Endodermal cell (in vitro differentiated cells): ENCODE data around the gene MYO7A. TPM values are rescaled to one million over a fixed set of nuclear protein-coding genes. Genes with fewer than 3 reads are reported as not detected.

Source experiments
- DNase-seq: peaks from one replicate; pipeline ENCODE4 v3.0.0-alpha.2; 2017
- H3K27ac ChIP-seq: 2 replicates; pipeline ENCODE4 v1.5.1; 2013; ENCODE audit warnings: mild to moderate bottlenecking, low read depth, low read length, moderate library complexity
- H3K27me3 ChIP-seq: 2 replicates; pipeline ENCODE4 v1.6.1; 2013; ENCODE audit warnings: mild to moderate bottlenecking, low read length, moderate library complexity; ENCODE audit not compliant: insufficient read depth, control insufficient read depth, poor library complexity, severe bottlenecking
- H3K36me3 ChIP-seq: 2 replicates; pipeline ENCODE4 v1.7.0; 2013; ENCODE audit warnings: mild to moderate bottlenecking, low read length, moderate library complexity; ENCODE audit not compliant: control insufficient read depth, insufficient read depth
- H3K4me1 ChIP-seq: one replicate; pipeline ENCODE4 v1.7.0; 2013; ENCODE audit warnings: low read length; ENCODE audit not compliant: control insufficient read depth, insufficient read depth
- H3K4me3 ChIP-seq: 2 replicates; pipeline ENCODE4 v1.5.1; 2013; ENCODE audit warnings: mild to moderate bottlenecking, low read length, moderate library complexity
- H3K9ac ChIP-seq: 2 replicates; pipeline ENCODE4 v1.6.1; 2013; ENCODE audit warnings: mild to moderate bottlenecking, low read length, moderate library complexity; ENCODE audit not compliant: poor library complexity, severe bottlenecking; ENCODE audit errors: extremely low read depth
- H3K9me3 ChIP-seq: 2 replicates; pipeline ENCODE4 v1.6.1; 2013; ENCODE audit warnings: mild to moderate bottlenecking, low read length, moderate library complexity; ENCODE audit not compliant: control insufficient read depth
- H3K27ac Mint-ChIP-seq: 2 replicates; pipeline ENCODE4 v1.8.0; 2020; ENCODE audit warnings: mixed read lengths
- H3K27me3 Mint-ChIP-seq: 2 replicates; pipeline ENCODE4 v1.8.0; 2021; ENCODE audit warnings: mild to moderate bottlenecking, mixed read lengths; ENCODE audit not compliant: insufficient read depth
- H3K36me3 Mint-ChIP-seq: 2 replicates; pipeline ENCODE4 v1.8.0; 2020; ENCODE audit warnings: low read depth, mixed read lengths
- H3K4me1 Mint-ChIP-seq: 2 replicates; pipeline ENCODE4 v1.8.0; 2020; ENCODE audit warnings: mixed read lengths
- H3K4me3 Mint-ChIP-seq: 2 replicates; pipeline ENCODE4 v1.8.0; 2020; ENCODE audit warnings: mild to moderate bottlenecking, moderate library complexity, mixed read lengths
- H3K9me3 Mint-ChIP-seq: 2 replicates; pipeline ENCODE4 v1.8.0; 2020; ENCODE audit warnings: mild to moderate bottlenecking, mixed read lengths
- CTCF ChIP-seq: fragments of 200-600 bp; sonication (generic); conservative IDR thresholded peaks from 2 replicates; pipeline ENCODE4 v1.5.0; 2021; ENCODE audit warnings: antibody characterized with exemption, mild to moderate bottlenecking
- WGBS, 2 experiments: methylation state at CpG; one replicate each; pipeline versions ENCODE4 v1.1.5 to v1.1.7; 2013; ENCODE audit warnings: missing lambda C conversion rate in 2 of 2, mixed read lengths in 1 of 2; ENCODE audit not compliant: insufficient coverage in 1 of 2, insufficient read length in 1 of 2; 5-methylcytosine and 5-hydroxymethylcytosine counted together
- total RNA-seq, 2 donors: library from RNA; stranded (reverse); fragmentation: NEBNext Ultra II Directional in 1 of 2; extraction: Animal tissue kit (Norgen Biotek cat#: 25700) in 1 of 2; gene quantifications; 2 replicates in 1 of 2; 3 replicates in 1 of 2; pipeline ENCODE4 v1.2.1, GENCODE V29; 2021

Gene MYO7A
- total RNA-seq, 2 donors from 2014 or later, result 2.4 to 2.7 TPM

- 91 to 92% methylated on average over 3 to 4 of the region's 4 CpGs for WGBS, 2 experiments
- Mint-ChIP-seq H3K9me3 (no peaks in the 10 kb centered on the region), H3K36me3 (no peaks in the 10 kb centered on the region), H3K27me3 (no peaks in the 10 kb centered on the region), H3K4me1 (peaks cover 1% of the 10 kb centered on the region), H3K4me3 (no peak overlapping the region), H3K27ac (no peak overlapping the region)
- no peak overlapping the region for H3K27ac ChIP-seq
- H3K27me3 ChIP-seq, result no peaks in the 10 kb centered on the region
- H3K4me3 ChIP-seq, result no peak overlapping the region
- no peak for DNase-seq
- H3K36me3 ChIP-seq, result no peaks in the 10 kb centered on the region
- H3K4me1 ChIP-seq, result peaks cover 3% of the 10 kb centered on the region
- H3K9ac ChIP-seq, result no peak overlapping the region
- H3K9me3 ChIP-seq, result no peaks in the 10 kb centered on the region
- no peak for TF ChIP-seq CTCF
These were observed 55.5 kb downstream of the MYO7A start for GRCh38 chr11:77183431-77183984.

- DNase-seq, result no peak
- H3K4me1 ChIP-seq, result peaks cover 3% of the 10 kb centered on the region
- H3K9me3 Mint-ChIP-seq, result no peaks in the 10 kb centered on the region
- no peak overlapping the region for H3K9ac ChIP-seq
- no peak overlapping the region for H3K4me3 ChIP-seq
- H3K36me3 ChIP-seq, result no peaks in the 10 kb centered on the region
- H3K4me3 Mint-ChIP-seq, result no peak overlapping the region
- H3K36me3 Mint-ChIP-seq, result no peaks in the 10 kb centered on the region
- peaks cover 4% of the 10 kb centered on the region for H3K4me1 Mint-ChIP-seq
- no peak for TF ChIP-seq CTCF
- H3K27me3 ChIP-seq, result no peaks in the 10 kb centered on the region
- H3K9me3 ChIP-seq, result no peaks in the 10 kb centered on the region
- no peaks in the 10 kb centered on the region for H3K27me3 Mint-ChIP-seq
- H3K27ac Mint-ChIP-seq, result no peak overlapping the region
- H3K27ac ChIP-seq, result no peak overlapping the region
- 91 to 100% methylated on average over 9 to 15 of the region's 15 CpGs for WGBS, 2 experiments
These were observed 56.3 kb downstream of the MYO7A start for GRCh38 chr11:77184136-77184860.

- Mint-ChIP-seq H3K36me3 (no peaks in the 10 kb centered on the region), H3K9me3 (no peaks in the 10 kb centered on the region), H3K4me1 (peaks cover 4% of the 10 kb centered on the region), H3K27me3 (peaks cover 2% of the 10 kb centered on the region), H3K4me3 (no peak overlapping the region), H3K27ac (no peak overlapping the region)
- no peaks in the 10 kb centered on the region for H3K27me3 ChIP-seq
- DNase-seq, result no peak
- 76% methylated on average over 1 of the region's 1 CpG; no CpG with 5 or more reads in 1 of the 2 experiments for WGBS, 2 experiments
- TF ChIP-seq CTCF, result no peak
- no peak overlapping the region for H3K4me3 ChIP-seq
- H3K9ac ChIP-seq, result no peak overlapping the region
- no peaks in the 10 kb centered on the region for H3K9me3 ChIP-seq
- no peak overlapping the region for H3K27ac ChIP-seq
- peaks cover 3% of the 10 kb centered on the region for H3K4me1 ChIP-seq
- H3K36me3 ChIP-seq, result no peaks in the 10 kb centered on the region
These were observed 58.3 kb downstream of the MYO7A start for GRCh38 chr11:77186302-77186701.
